ENCODE data around the gene BCKDK. TPM values are rescaled to one million over a fixed set of nuclear protein-coding genes. Genes with fewer than 3 reads are reported as not detected.
A peak's percentile ranks its signal among the peaks of the same experiment; 100 is the strongest.

Gene BCKDK
- total and polyA plus RNA-seq, 2 of the 13 experiments (the other 11 are each of a cell fraction or from before 2014, with no cell fraction given), result 24.9 to 42.6 TPM

GRCh38 chr16:31073970-31074813 is 34.0 kb upstream of the BCKDK start, which contains the start of the genes ZNF646 and ZNF668:
ZNF646 (plus strand) TSS chr16:31074422; CDS start chr16:31076325, 1,903 bp downstream.
ZNF668 (minus strand) TSS chr16:31074240; CDS start chr16:31064459, 9,781 bp downstream.
- no peaks in the 10 kb centered on the region; a peak in 1 of 5 replicates for H3K27me3 ChIP-seq (ENCODE audit: control insufficient read depth in 1 of 2, insufficient read depth in 2 of 2, low read length in 2 of 2)
- intact Hi-C loops (cut with micrococcal nuclease; ENCODE audit: unreplicated experiment) (loop anchor here (1.0 to 2.0 kb wide), 5 partner anchors 20 to 77 kb away; partner anchors contain the start of genes STX4 and VKORC1), in situ Hi-C loops (cut with HindIII; ENCODE audit: extremely low pct_ligation_motif_present, low pct_unique_long_range_greater_than_20kb) (loop anchor here (5.0 kb wide), 2 partner anchors 42 to 87 kb away; partner anchors contain the start of genes HSD3B7 and STX4)
- H3K4me1 ChIP-seq (ENCODE audit: insufficient read depth, low read length), result peaks cover 22% of the 10 kb centered on the region
- DNase-seq (ENCODE audit: low spot score) (peak; percentile 99), FAIRE-seq (peak; percentile 93), ATAC-seq (peak; percentile 86)
- CTCF ChIA-PET (ENCODE audit: low intra/inter-chr PET ratio, low total read pairs), result interaction anchor here (1.7 kb wide), 1 partner anchor 89 kb away, joined by 8 read pairs; the partner anchor contains the start of gene HSD3B7
- WGBS (ENCODE audit: low lambda C conversion rate), result under 1% methylated on average over 42 of the region's 48 CpGs
- H3K9me3 ChIP-seq (ENCODE audit: low read length), result no peaks in the 10 kb centered on the region
- peaks cover 15 to 33% of the 10 kb centered on the region in 2 experiments; a peak in 4 of 5 replicates for H3K36me3 ChIP-seq (replicated peaks in 1 of 2; ENCODE audit: control insufficient read depth in 1 of 2, insufficient read depth in 2 of 2, low read length in 2 of 2)
- no TSS peak for BruUV-seq (replicated peaks)
- peak within 1 kb of the TSS; percentile 75 to 97 (median 90) for H3K4me3 ChIP-seq (replicated peaks in 1 of 3; ENCODE audit: insufficient read depth in 1 of 3, low read depth in 2 of 3, low read length in 3 of 3)
- H3K79me2 ChIP-seq (ENCODE audit: insufficient read depth, low read length), result peaks cover 40% of the 10 kb centered on the region
- peak within 1 kb of the TSS; percentile 93 for H3K4me2 ChIP-seq (ENCODE audit: low read depth, low read length)
- H3K9ac ChIP-seq (ENCODE audit: insufficient read depth, low read depth, low read length), result peak within 1 kb of the TSS; percentile 88
- no peaks in the 10 kb centered on the region for H4K20me1 ChIP-seq (ENCODE audit: insufficient read depth, low read length)
- peak within 1 kb of the TSS; percentile 83 for H3K27ac ChIP-seq (ENCODE audit: extremely low read length, insufficient read depth, low read length)
- H2AFZ ChIP-seq (ENCODE audit: low read length), result peak within 1 kb of the TSS; percentile 29
- POLR2A ChIA-PET, result interaction anchor here (0.6 to 2.4 kb wide), 33 partner anchors 11 to 800 kb away, joined by 3 to 56 read pairs (median 6); partner anchors contain the start of genes ARMC5, FUS, HSD3B7 and KAT8
- peak; percentile 98 for TF ChIP-seq PHF20 (CRISPR knock-in tag; IDR thresholded peaks at IDR 0.05)
- peak; percentile 37; the same call in 1 of the 2 replicates for TF ChIP-seq ZNF160 (CRISPR knock-in tag; IDR thresholded peaks at IDR 0.05)
- TF ChIP-seq PATZ1 (CRISPR knock-in tag; IDR thresholded peaks at IDR 0.05), result peak; percentile 64
- TF ChIP-seq ZSCAN20 (CRISPR knock-in tag; IDR thresholded peaks at IDR 0.05; ENCODE audit: borderline replicate concordance), result peak; percentile 62; the same call in 1 of the 2 replicates
- no peak for TF ChIP-seq ASH2L (IDR thresholded peaks at IDR 0.05; ENCODE audit: insufficient read length, low read depth, low read length)
- TF ChIP-seq ZSCAN29 (CRISPR knock-in tag; conservative IDR thresholded peaks at IDR 0.05), result 0 out of 2 replicates have a peak, but pooled peaks have one; percentile 69
- TF ChIP-seq MBD4 (IDR thresholded peaks at IDR 0.05; ENCODE audit: borderline replicate concordance, low read length), result no peak
- TF ChIP-seq ZSCAN22 (CRISPR knock-in tag; IDR thresholded peaks at IDR 0.05), result no peak
- peak in 1 of 2 experiments; percentile 34; a peak in 1 of 4 replicates for TF ChIP-seq EP300 (IDR thresholded peaks at IDR 0.05; ENCODE audit: low read depth in 2 of 2, low read length in 2 of 2)
- peak; percentile 43; the same call in 1 of the 2 replicates for TF ChIP-seq EP300 (CRISPR knock-in tag; IDR thresholded peaks at IDR 0.05; ENCODE audit: borderline replicate concordance)
- TF ChIP-seq BRF2 (CRISPR knock-in tag; IDR thresholded peaks at IDR 0.05), result no peak
- peak; percentile 92 for TF ChIP-seq ZNF350 (CRISPR knock-in tag; IDR thresholded peaks at IDR 0.05; ENCODE audit: borderline replicate concordance, low read depth)
- TF ChIP-seq ZNF75D (CRISPR knock-in tag; IDR thresholded peaks at IDR 0.05; ENCODE audit: borderline replicate concordance), result no peak
- 0 out of 2 replicates have a peak, but pooled peaks have one; percentile 57 for TF ChIP-seq ESRRA (CRISPR knock-in tag; IDR thresholded peaks at IDR 0.05; ENCODE audit: low read depth)
- no peak; the same call in 1 of the 2 replicates for TF ChIP-seq GZF1 (CRISPR knock-in tag; IDR thresholded peaks at IDR 0.05)
- peak; percentile 98 for TF ChIP-seq ZNF274 (CRISPR knock-in tag; IDR thresholded peaks at IDR 0.05)
- TF ChIP-seq CHD2 (IDR thresholded peaks at IDR 0.05; ENCODE audit: low read depth, low read length), result no peak
- peak; percentile 63; the same call in 1 of the 2 replicates for TF ChIP-seq ZNF24 (IDR thresholded peaks at IDR 0.05)
- TF ChIP-seq ZNF331 (CRISPR knock-in tag; IDR thresholded peaks at IDR 0.05), result peak; percentile 90
- peak; percentile 92 for TF ChIP-seq HOXA5 (CRISPR knock-in tag; IDR thresholded peaks at IDR 0.05)
- TF ChIP-seq CEBPB (IDR thresholded peaks at IDR 0.05; ENCODE audit: borderline replicate concordance, low read depth, low read length), result no peak
